ENCODE measurements around the gene PTTG1. TPM values are rescaled to one million over a fixed set of nuclear protein-coding genes. Genes with fewer than 3 reads are reported as not detected.
A peak's percentile ranks its signal among the peaks of the same experiment; 100 is the strongest.

PTTG1 gene
- total and polyA plus RNA-seq, 8 donors = 2.3 to 104 (median 23.9) TPM; not detected in 1

DNA sequence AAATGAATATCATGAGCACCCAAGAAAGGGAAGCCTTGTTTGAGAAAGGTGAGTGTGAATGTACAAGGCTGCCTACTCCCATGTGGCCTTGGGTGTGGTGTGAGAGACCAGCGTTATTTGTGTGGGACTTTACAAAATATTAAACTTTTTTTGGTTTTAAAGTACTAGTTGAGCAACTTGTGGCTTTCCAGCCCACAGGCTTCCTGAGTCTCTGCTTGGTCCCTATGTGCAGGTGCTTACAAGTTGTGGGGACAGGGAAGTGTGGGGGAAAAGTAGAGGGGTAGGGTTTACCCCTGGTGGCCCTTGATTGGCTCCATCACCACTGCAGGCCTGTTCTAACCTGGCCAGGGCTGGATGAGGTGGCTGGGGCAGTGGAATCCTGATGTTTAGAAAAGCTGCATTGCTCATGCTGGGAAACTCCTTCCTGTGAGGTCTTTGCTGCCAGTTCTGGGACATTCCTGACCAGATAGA lies 19.7 kb downstream of the PTTG1 start:
- no peak for TF ChIP-seq EP300 (IDR thresholded peaks at IDR 0.05)
- H3K27me3 ChIP-seq = no peaks in the 10 kb centered on the region
- no peaks in the 10 kb centered on the region for H3K36me3 ChIP-seq
- intact Hi-C loops (cut with DNase I; ENCODE audit: low total_unique reads) = no loop called here
- no peaks in the 10 kb centered on the region for H3K9me3 ChIP-seq
- 22 to 85% (median 31%) methylated on average over 1 of the region's 1 CpG for WGBS, 5 donors
- DNase-seq = no peak
- H3K4me3 ChIP-seq = no peak overlapping the region
- peaks cover 0 to 15% (median 9%) of the 10 kb centered on the region in 4 donors for H3K4me1 ChIP-seq
- no peak overlapping the region for H3K27ac ChIP-seq

DNA sequence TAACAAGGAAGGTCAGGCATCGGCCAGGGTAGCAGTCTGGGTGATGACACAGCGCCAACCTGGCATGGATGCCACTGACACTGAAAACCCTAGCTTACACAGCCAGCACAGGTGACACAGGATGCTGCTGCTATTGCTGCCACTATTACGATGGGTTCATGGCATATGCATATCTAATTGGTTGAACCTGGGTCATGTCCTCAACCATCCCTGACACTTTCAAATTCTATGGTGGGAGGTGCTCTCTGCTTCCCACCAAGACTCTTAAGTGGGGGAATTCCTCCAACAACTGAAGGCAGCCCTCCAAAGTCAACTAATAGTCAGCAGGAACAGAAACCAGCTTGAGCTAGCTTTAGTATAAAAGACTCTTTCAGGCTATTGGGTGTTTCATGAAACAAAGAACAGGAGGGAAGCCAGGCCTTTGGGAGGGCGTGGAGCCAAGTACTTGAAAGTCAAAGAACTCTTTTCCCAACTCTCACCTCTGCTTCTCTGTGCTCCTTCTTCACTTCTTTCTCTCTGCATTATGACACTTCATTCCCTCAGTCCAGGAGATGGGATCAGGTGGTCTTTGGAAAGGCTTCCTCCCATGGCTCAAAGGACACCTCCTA lies 21.3 kb downstream of the PTTG1 start:
- Histone ChIP-seq H3K4me1 (peaks cover 0 to 15% (median 9%) of the 10 kb centered on the region in 4 donors), H3K27me3 (no peaks in the 10 kb centered on the region), H3K27ac (peak overlapping the region in 1 of 5 donors; percentile 8), H3K36me3 (no peaks in the 10 kb centered on the region), H3K4me3 (no peak overlapping the region), H3K9me3 (no peaks in the 10 kb centered on the region)
- peak in 1 of 2 donors; percentile 33 for DNase-seq
- intact Hi-C loops (cut with DNase I; ENCODE audit: low total_unique reads) = no loop called here
- 56 to 74% (median 66%) methylated on average over 4 of the region's 4 CpGs for WGBS, 5 donors
- TF ChIP-seq POLR2AphosphoS5 (IDR thresholded peaks at IDR 0.05) (no peak), EP300 (IDR thresholded peaks at IDR 0.05) (no peak), POLR2A (IDR thresholded peaks at IDR 0.05) (no peak)
- TF ChIP-seq, protein P1, sequence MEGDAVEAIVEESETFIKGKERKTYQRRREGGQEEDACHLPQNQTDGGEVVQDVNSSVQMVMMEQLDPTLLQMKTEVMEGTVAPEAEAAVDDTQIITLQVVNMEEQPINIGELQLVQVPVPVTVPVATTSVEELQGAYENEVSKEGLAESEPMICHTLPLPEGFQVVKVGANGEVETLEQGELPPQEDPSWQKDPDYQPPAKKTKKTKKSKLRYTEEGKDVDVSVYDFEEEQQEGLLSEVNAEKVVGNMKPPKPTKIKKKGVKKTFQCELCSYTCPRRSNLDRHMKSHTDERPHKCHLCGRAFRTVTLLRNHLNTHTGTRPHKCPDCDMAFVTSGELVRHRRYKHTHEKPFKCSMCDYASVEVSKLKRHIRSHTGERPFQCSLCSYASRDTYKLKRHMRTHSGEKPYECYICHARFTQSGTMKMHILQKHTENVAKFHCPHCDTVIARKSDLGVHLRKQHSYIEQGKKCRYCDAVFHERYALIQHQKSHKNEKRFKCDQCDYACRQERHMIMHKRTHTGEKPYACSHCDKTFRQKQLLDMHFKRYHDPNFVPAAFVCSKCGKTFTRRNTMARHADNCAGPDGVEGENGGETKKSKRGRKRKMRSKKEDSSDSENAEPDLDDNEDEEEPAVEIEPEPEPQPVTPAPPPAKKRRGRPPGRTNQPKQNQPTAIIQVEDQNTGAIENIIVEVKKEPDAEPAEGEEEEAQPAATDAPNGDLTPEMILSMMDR (IDR thresholded peaks at IDR 0.05) = no peak

- Histone ChIP-seq H3K27me3 (no peaks in the 10 kb centered on the region), H3K4me3 (no peak overlapping the region), H3K36me3 (no peaks in the 10 kb centered on the region), H3K9me3 (no peaks in the 10 kb centered on the region), H3K4me1 (peaks cover 0 to 4% (median 0%) of the 10 kb centered on the region in 4 donors), H3K27ac (no peak overlapping the region)
- no peak for TF ChIP-seq POLR2AphosphoS5 (IDR thresholded peaks at IDR 0.05)
- TF ChIP-seq, protein P1 (IDR thresholded peaks at IDR 0.05) = no peak
- no peak for TF ChIP-seq POLR2A (IDR thresholded peaks at IDR 0.05)
- no peak for TF ChIP-seq EP300 (IDR thresholded peaks at IDR 0.05)
- intact Hi-C loops (cut with DNase I; ENCODE audit: low total_unique reads) = no loop called here
- 65 to 94% (median 82%) methylated on average over 1 of the region's 1 CpG for WGBS, 5 donors
- DNase-seq = no peak
Measured at GRCh38 chr5:160444407-160444806, 22.8 kb downstream of the PTTG1 start.

DNA sequence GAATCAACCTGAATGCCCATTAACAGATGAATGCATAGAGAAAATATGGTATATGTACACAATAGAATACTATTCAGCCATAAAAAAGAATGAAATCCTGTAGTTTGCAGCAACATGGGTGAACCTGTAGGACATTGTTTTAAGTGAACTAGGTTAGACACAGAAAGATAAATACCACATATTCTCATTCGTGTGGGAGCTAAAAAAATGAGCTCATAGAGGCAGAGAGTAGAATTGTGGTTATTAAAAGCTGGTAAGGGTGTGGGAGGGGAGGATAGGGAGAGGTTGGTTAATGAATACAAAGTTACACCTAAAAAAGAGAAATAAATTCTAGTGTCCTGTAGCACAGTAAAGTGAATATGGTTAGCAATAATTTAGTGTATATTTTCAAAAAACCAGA lies 23.5 kb downstream of the PTTG1 start:
- Histone ChIP-seq H3K36me3 (no peaks in the 10 kb centered on the region), H3K27me3 (no peaks in the 10 kb centered on the region), H3K4me3 (no peak overlapping the region), H3K9me3 (no peaks in the 10 kb centered on the region), H3K27ac (no peak overlapping the region), H3K4me1 (no peaks in the 10 kb centered on the region)
- TF ChIP-seq POLR2A (IDR thresholded peaks at IDR 0.05) = no peak
- TF ChIP-seq, protein P1 (IDR thresholded peaks at IDR 0.05) = no peak
- TF ChIP-seq EP300 (IDR thresholded peaks at IDR 0.05) = no peak
- TF ChIP-seq POLR2AphosphoS5 (IDR thresholded peaks at IDR 0.05) = no peak
- 63 to 83% (median 74%) methylated on average over 1 of the region's 1 CpG for WGBS, 5 donors
- no peak for DNase-seq
- intact Hi-C loops (cut with DNase I; ENCODE audit: low total_unique reads) = no loop called here

DNA sequence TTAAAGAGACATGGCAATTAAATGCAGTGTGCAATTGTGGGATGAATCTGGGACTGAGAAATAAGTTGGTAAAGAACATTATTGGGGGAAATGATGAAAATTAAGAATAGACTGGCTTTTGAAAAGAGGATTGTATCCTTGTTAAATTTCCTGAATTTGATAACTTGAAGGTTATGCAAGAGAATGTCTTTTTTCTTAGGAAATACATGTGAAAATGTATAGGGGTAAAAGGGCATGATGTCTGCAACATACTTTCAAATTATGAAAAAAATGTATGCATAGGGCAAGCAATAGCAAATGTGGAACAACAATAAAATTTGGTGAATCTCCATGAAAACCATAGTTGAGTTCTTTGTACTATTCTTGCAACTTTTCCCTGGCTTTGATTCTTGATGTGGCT lies 24.1 kb downstream of the PTTG1 start:
- Histone ChIP-seq H3K27ac (no peak overlapping the region), H3K4me1 (no peaks in the 10 kb centered on the region), H3K27me3 (no peaks in the 10 kb centered on the region), H3K36me3 (no peaks in the 10 kb centered on the region), H3K4me3 (no peak overlapping the region), H3K9me3 (no peaks in the 10 kb centered on the region)
- no peak for DNase-seq
- TF ChIP-seq POLR2AphosphoS5 (IDR thresholded peaks at IDR 0.05) (no peak), EP300 (IDR thresholded peaks at IDR 0.05) (no peak), POLR2A (IDR thresholded peaks at IDR 0.05) (no peak)
- TF ChIP-seq, protein P1 (IDR thresholded peaks at IDR 0.05) = no peak
- intact Hi-C loops (cut with DNase I; ENCODE audit: low total_unique reads) = no loop called here
